ENCODE measurements around the gene TMEM202. TPM values are rescaled to one million over a fixed set of nuclear protein-coding genes. Genes with fewer than 3 reads are reported as not detected.
"Not testable (repeated sequence)": the region's sequence is repeated elsewhere in the genome, so short reads cannot be mapped to it uniquely, and the experiment has no call there.

The TMEM202 gene
- total RNA-seq, 1 donor from 2014 or later: not detected

DNA sequence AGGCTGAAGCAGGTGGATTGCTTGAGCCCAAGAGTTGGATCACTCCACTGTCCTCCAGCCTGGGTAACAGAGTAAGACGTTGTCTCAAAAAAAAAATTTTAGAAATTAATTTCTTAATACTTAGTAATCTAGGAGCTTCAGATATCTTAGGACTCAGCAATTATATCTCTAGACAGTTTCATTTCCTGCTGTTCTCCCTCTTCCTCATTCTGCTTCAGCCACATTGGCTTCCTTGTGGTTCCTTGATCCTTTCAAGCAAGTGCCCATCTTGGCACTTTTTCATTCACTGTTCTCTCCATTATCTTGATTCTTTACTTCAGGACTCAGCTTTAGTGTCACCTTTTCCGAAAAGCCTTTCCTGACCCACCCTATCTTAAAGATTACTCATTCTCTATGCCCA, 22.5 kb downstream of the TMEM202 start:
- no peak overlapping the region for H3K4me3 ChIP-seq (ENCODE audit: low read length in 3 of 3)
- no peak overlapping the region for H3K9ac ChIP-seq (ENCODE audit: low read depth in 1 of 3, low read length in 3 of 3)
- no peaks in the 10 kb centered on the region for H3K36me3 ChIP-seq (ENCODE audit: control insufficient read depth in 3 of 3, insufficient read depth in 3 of 3, low read length in 3 of 3)
- no peaks in the 10 kb centered on the region for H3K4me1 ChIP-seq (ENCODE audit: control insufficient read depth in 3 of 3, insufficient read depth in 3 of 3, low read length in 3 of 3)
- H3K27ac ChIP-seq (ENCODE audit: low read depth, low read length): no peak overlapping the region
- no peaks in the 10 kb centered on the region for H3K9me3 ChIP-seq (ENCODE audit: control insufficient read depth in 3 of 3, low read length in 3 of 3)
- no peaks in the 10 kb centered on the region for H3K27me3 ChIP-seq (ENCODE audit: control insufficient read depth in 3 of 3, insufficient read depth in 3 of 3, low read length in 3 of 3)

- Histone ChIP-seq H3K4me1 (ENCODE audit: control insufficient read depth in 3 of 3, insufficient read depth in 3 of 3, low read length in 3 of 3) (no peaks in the 10 kb centered on the region), H3K4me3 (ENCODE audit: low read length in 3 of 3) (no peak overlapping the region), H3K9ac (ENCODE audit: low read depth in 1 of 3, low read length in 3 of 3) (no peak overlapping the region), H3K9me3 (ENCODE audit: control insufficient read depth in 3 of 3, low read length in 3 of 3) (no peaks in the 10 kb centered on the region), H3K36me3 (ENCODE audit: control insufficient read depth in 3 of 3, insufficient read depth in 3 of 3, low read length in 3 of 3) (no peaks in the 10 kb centered on the region), H3K27ac (ENCODE audit: low read depth, low read length) (no peak overlapping the region), H3K27me3 (ENCODE audit: control insufficient read depth in 3 of 3, insufficient read depth in 3 of 3, low read length in 3 of 3) (no peaks in the 10 kb centered on the region)
These were observed 23.4 kb downstream of the TMEM202 start for GRCh38 chr15:72421484-72421883.

DNA sequence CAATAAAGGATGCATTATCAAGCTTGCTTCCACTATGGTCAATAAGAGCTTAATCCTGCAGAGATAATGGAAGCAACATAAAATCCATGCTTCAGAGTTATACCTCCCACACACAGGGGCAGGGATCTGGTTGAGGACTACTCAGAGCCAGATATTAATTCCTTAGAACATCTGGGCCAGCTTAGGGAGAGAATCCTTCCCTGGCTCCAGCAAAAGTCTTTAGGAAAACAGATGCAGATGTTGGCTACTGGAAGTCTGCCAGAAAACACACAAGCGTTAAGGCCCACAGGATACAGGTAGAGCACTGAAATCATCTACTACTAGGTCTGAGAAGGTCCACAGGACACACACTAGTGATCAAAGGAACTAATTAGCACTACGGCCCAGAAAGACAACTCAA, 25.2 kb downstream of the TMEM202 start:
- Histone ChIP-seq H3K27me3 (ENCODE audit: control insufficient read depth in 3 of 3, insufficient read depth in 3 of 3, low read length in 3 of 3) (no peaks in the 10 kb centered on the region), H3K4me3 (ENCODE audit: low read length in 3 of 3) (no peak overlapping the region), H3K27ac (ENCODE audit: low read depth, low read length) (no peak overlapping the region), H3K9me3 (ENCODE audit: control insufficient read depth in 3 of 3, low read length in 3 of 3) (peaks cover 0 to 4% (median 2%) of the 10 kb centered on the region in 3 donors), H3K4me1 (ENCODE audit: control insufficient read depth in 3 of 3, insufficient read depth in 3 of 3, low read length in 3 of 3) (no peaks in the 10 kb centered on the region), H3K9ac (ENCODE audit: low read depth in 1 of 3, low read length in 3 of 3) (no peak overlapping the region), H3K36me3 (ENCODE audit: control insufficient read depth in 3 of 3, insufficient read depth in 3 of 3, low read length in 3 of 3) (no peaks in the 10 kb centered on the region)

DNA sequence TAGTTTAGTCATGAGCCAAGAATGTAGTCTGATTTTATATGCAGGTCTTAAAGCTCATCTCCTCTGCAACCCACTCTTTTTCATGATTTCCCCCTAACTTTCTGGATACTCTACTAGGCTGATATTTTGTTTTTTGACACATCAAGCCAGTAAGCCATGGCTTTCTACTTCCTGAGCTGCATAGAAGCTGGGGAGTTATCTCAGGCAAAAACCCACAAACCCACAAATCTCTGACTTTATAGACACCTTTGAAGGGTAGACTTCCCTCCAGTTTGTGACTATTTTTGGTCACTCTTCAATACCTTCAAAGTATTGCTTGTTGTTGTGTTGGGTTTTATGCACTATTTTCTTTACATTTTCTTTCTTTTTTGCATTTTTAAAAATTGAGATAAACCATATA, 28.6 kb downstream of the TMEM202 start:
- H3K27me3 ChIP-seq (ENCODE audit: control insufficient read depth in 3 of 3, insufficient read depth in 3 of 3, low read length in 3 of 3): no peaks in the 10 kb centered on the region
- H3K9me3 ChIP-seq (ENCODE audit: control insufficient read depth in 3 of 3, low read length in 3 of 3): peaks cover 0 to 4% (median 2%) of the 10 kb centered on the region in 3 donors
- H3K4me1 ChIP-seq (ENCODE audit: control insufficient read depth in 3 of 3, insufficient read depth in 3 of 3, low read length in 3 of 3): no peaks in the 10 kb centered on the region
- no peak overlapping the region for H3K9ac ChIP-seq (ENCODE audit: low read depth in 1 of 3, low read length in 3 of 3)
- no peak overlapping the region for H3K4me3 ChIP-seq (ENCODE audit: low read length in 3 of 3)
- no peaks in the 10 kb centered on the region for H3K36me3 ChIP-seq (ENCODE audit: control insufficient read depth in 3 of 3, insufficient read depth in 3 of 3, low read length in 3 of 3)
- no peak overlapping the region for H3K27ac ChIP-seq (ENCODE audit: low read depth, low read length)

- Histone ChIP-seq H3K4me1 (ENCODE audit: control insufficient read depth in 3 of 3, insufficient read depth in 3 of 3, low read length in 3 of 3) (no peaks in the 10 kb centered on the region), H3K9ac (ENCODE audit: low read depth in 1 of 3, low read length in 3 of 3) (no peak overlapping the region), H3K27ac (ENCODE audit: low read depth, low read length) (no peak overlapping the region), H3K27me3 (ENCODE audit: control insufficient read depth in 3 of 3, insufficient read depth in 3 of 3, low read length in 3 of 3) (no peaks in the 10 kb centered on the region), H3K9me3 (ENCODE audit: control insufficient read depth in 3 of 3, low read length in 3 of 3) (peaks cover 0 to 4% (median 0%) of the 10 kb centered on the region in 3 donors), H3K36me3 (ENCODE audit: control insufficient read depth in 3 of 3, insufficient read depth in 3 of 3, low read length in 3 of 3) (no peaks in the 10 kb centered on the region), H3K4me3 (ENCODE audit: low read length in 3 of 3) (no peak overlapping the region)
These were observed 39.7 kb downstream of the TMEM202 start for GRCh38 chr15:72437650-72438316.

- H3K4me1 ChIP-seq (ENCODE audit: control insufficient read depth in 3 of 3, insufficient read depth in 3 of 3, low read length in 3 of 3); H3K27me3 ChIP-seq (ENCODE audit: control insufficient read depth in 3 of 3, insufficient read depth in 3 of 3, low read length in 3 of 3); H3K36me3 ChIP-seq (ENCODE audit: control insufficient read depth in 3 of 3, insufficient read depth in 3 of 3, low read length in 3 of 3); H3K9ac ChIP-seq (ENCODE audit: low read depth in 1 of 3, low read length in 3 of 3); H3K9me3 ChIP-seq (ENCODE audit: control insufficient read depth in 3 of 3, low read length in 3 of 3); H3K4me3 ChIP-seq (ENCODE audit: low read length in 3 of 3); H3K27ac ChIP-seq (ENCODE audit: low read depth, low read length): not testable (repeated sequence)
These were observed 44.7 kb downstream of the TMEM202 start for GRCh38 chr15:72442848-72443247.

DNA sequence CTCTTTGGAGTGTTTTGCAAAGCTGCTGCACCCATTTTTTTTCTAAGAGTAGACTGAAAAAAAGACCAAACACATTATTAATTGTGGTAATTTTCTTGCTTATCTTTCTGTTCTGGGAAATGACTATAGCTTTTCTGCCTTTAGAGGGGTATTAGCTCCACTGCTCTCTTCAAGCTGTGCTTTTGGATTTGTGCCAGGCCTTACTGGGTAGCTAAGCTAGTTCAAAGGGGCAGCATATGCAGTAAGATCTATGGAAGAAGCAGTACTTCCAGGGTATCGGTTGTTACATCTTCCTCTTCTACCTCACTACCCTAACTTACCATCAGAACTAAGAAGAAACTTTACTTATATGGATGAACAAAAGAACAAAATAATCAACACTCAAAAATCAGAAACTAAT, 47.3 kb downstream of the TMEM202 start:
- Histone ChIP-seq H3K4me3 (ENCODE audit: low read length in 3 of 3) (no peak overlapping the region), H3K27me3 (ENCODE audit: control insufficient read depth in 3 of 3, insufficient read depth in 3 of 3, low read length in 3 of 3) (no peaks in the 10 kb centered on the region), H3K4me1 (ENCODE audit: control insufficient read depth in 3 of 3, insufficient read depth in 3 of 3, low read length in 3 of 3) (no peaks in the 10 kb centered on the region), H3K9me3 (ENCODE audit: control insufficient read depth in 3 of 3, low read length in 3 of 3) (no peaks in the 10 kb centered on the region), H3K27ac (ENCODE audit: low read depth, low read length) (no peak overlapping the region), H3K36me3 (ENCODE audit: control insufficient read depth in 3 of 3, insufficient read depth in 3 of 3, low read length in 3 of 3) (no peaks in the 10 kb centered on the region), H3K9ac (ENCODE audit: low read depth in 1 of 3, low read length in 3 of 3) (no peak overlapping the region)

DNA sequence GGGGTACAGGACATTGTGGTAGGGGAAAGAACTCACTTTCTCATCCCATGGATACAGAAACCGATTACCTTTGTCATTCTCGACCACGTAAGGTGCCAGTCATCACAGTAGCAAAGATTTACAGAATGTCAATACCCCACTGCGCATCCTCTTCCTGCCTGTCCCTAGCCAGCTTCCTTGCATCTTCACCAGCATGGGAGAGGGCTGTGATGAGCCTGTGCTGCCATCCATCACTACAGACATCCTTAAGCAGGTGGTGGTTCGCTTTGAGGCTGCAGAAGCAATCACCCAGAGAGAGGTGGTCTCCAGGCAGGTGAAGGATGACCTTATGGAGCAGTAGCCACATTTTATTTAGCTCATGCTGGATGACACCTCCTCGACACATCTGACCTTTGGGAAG, 52.7 kb downstream of the TMEM202 start:
- H3K27ac ChIP-seq (ENCODE audit: low read depth, low read length): no peak overlapping the region
- no peaks in the 10 kb centered on the region for H3K4me1 ChIP-seq (ENCODE audit: control insufficient read depth in 3 of 3, insufficient read depth in 3 of 3, low read length in 3 of 3)
- H3K36me3 ChIP-seq (ENCODE audit: control insufficient read depth in 3 of 3, insufficient read depth in 3 of 3, low read length in 3 of 3): no peaks in the 10 kb centered on the region
- no peaks in the 10 kb centered on the region for H3K27me3 ChIP-seq (ENCODE audit: control insufficient read depth in 3 of 3, insufficient read depth in 3 of 3, low read length in 3 of 3)
- H3K4me3 ChIP-seq (ENCODE audit: low read length in 3 of 3): no peak overlapping the region
- H3K9me3 ChIP-seq (ENCODE audit: control insufficient read depth in 3 of 3, low read length in 3 of 3): no peaks in the 10 kb centered on the region
- H3K9ac ChIP-seq (ENCODE audit: low read depth in 1 of 3, low read length in 3 of 3): no peak overlapping the region

GRCh38 chr15:72451224-72451623, 53.1 kb downstream of the TMEM202 start:
- Histone ChIP-seq H3K36me3 (ENCODE audit: control insufficient read depth in 3 of 3, insufficient read depth in 3 of 3, low read length in 3 of 3) (no peaks in the 10 kb centered on the region), H3K9ac (ENCODE audit: low read depth in 1 of 3, low read length in 3 of 3) (no peak overlapping the region), H3K9me3 (ENCODE audit: control insufficient read depth in 3 of 3, low read length in 3 of 3) (no peaks in the 10 kb centered on the region), H3K27ac (ENCODE audit: low read depth, low read length) (no peak overlapping the region), H3K4me1 (ENCODE audit: control insufficient read depth in 3 of 3, insufficient read depth in 3 of 3, low read length in 3 of 3) (no peaks in the 10 kb centered on the region), H3K4me3 (ENCODE audit: low read length in 3 of 3) (no peak overlapping the region), H3K27me3 (ENCODE audit: control insufficient read depth in 3 of 3, insufficient read depth in 3 of 3, low read length in 3 of 3) (no peaks in the 10 kb centered on the region)

GRCh38 chr15:72456684-72457083, 58.6 kb downstream of the TMEM202 start:
- peaks cover 0 to 2% (median 0%) of the 10 kb centered on the region in 3 donors for H3K4me1 ChIP-seq (ENCODE audit: control insufficient read depth in 3 of 3, insufficient read depth in 3 of 3, low read length in 3 of 3)
- H3K4me3 ChIP-seq (ENCODE audit: low read length in 3 of 3): no peak overlapping the region
- no peaks in the 10 kb centered on the region for H3K36me3 ChIP-seq (ENCODE audit: control insufficient read depth in 3 of 3, insufficient read depth in 3 of 3, low read length in 3 of 3)
- H3K9ac ChIP-seq (ENCODE audit: low read depth in 1 of 3, low read length in 3 of 3): no peak overlapping the region
- no peaks in the 10 kb centered on the region for H3K27me3 ChIP-seq (ENCODE audit: control insufficient read depth in 3 of 3, insufficient read depth in 3 of 3, low read length in 3 of 3)
- no peak overlapping the region for H3K27ac ChIP-seq (ENCODE audit: low read depth, low read length)
- H3K9me3 ChIP-seq (ENCODE audit: control insufficient read depth in 3 of 3, low read length in 3 of 3): no peaks in the 10 kb centered on the region
